T-helper 17 cell (primary cell): Measurements from ENCODE around the gene WDR88. TPM values are rescaled to one million over a fixed set of nuclear protein-coding genes. Genes with fewer than 3 reads are reported as not detected.
"Not testable (repeated sequence)": the region's sequence is repeated elsewhere in the genome, so short reads cannot be mapped to it uniquely, and the experiment has no call there.

Experiments used
- ATAC-seq: fragments of 150-1000 bp; cut with Tn5 transposase; 2 replicates; pipeline ENCODE4 v1.10.0; 2021; ENCODE audit warnings: mild to moderate bottlenecking, moderate library complexity
- DNase-seq, 3 donors: peaks; one replicate each; pipeline versions ENCODE4 v3.0.0 to v3.0.0-alpha.2; 2020 to 2021
- H3K9me3 ChIP-seq: one replicate; pipeline ENCODE4 v1.7.0; 2013; ENCODE audit warnings: low read length, mild to moderate bottlenecking; ENCODE audit not compliant: control insufficient read depth, poor library complexity, severe bottlenecking
- H3K27ac Mint-ChIP-seq: one replicate; pipeline ENCODE4 v1.8.0; 2022; ENCODE audit warnings: mild to moderate bottlenecking, moderate library complexity, mixed read lengths
- H3K27me3 Mint-ChIP-seq: one replicate; pipeline ENCODE4 v1.8.0; 2022; ENCODE audit warnings: mixed read lengths
- H3K36me3 Mint-ChIP-seq: one replicate; pipeline ENCODE4 v1.8.0; 2022; ENCODE audit warnings: low read depth, mixed read lengths
- H3K4me1 Mint-ChIP-seq: one replicate; pipeline ENCODE4 v1.8.0; 2022; ENCODE audit warnings: mild to moderate bottlenecking, mixed read lengths
- H3K4me3 Mint-ChIP-seq: one replicate; pipeline ENCODE4 v1.8.0; 2022; ENCODE audit warnings: mild to moderate bottlenecking, moderate library complexity, mixed read lengths
- total RNA-seq, 4 donors: library from RNA in 2 of 4; stranded (reverse) in 2 of 4; gene quantifications; one replicate each; pipeline ENCODE4 v1.2.3 and lab custom pipeline; 2022 to 2026

The WDR88 gene
- total RNA-seq, 2 donors from 2014 or later = not detected

DNA sequence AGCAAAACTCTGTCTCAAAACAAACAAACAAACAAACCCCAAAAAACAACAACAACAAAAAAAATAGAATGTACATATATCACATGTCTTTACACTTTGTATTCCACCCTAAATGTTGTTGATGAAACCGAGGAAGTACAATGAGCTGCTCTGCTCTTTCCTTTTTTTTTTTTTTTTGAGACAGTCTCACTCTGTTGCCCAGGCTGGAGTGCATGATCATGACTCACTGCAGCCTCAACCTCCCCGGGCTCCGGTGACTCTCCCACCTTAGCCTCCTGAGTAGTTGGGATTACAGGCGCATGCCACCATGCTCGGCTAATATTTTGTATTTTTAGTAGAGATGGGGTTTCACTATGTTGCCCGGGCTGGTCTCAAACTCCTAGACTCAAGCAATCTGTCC, 31.6 kb downstream of the WDR88 start:
- Mint-ChIP-seq H3K27me3 (no peaks in the 10 kb centered on the region), H3K4me1 (peaks cover 18% of the 10 kb centered on the region), H3K36me3 (no peaks in the 10 kb centered on the region), H3K4me3 (no peak overlapping the region), H3K27ac (no peak overlapping the region)
- DNase-seq (no peak), ATAC-seq (no peak)
- H3K9me3 ChIP-seq = no peaks in the 10 kb centered on the region

GRCh38 chr19:33166037-33166436, 34.1 kb downstream of the WDR88 start:
- not testable (repeated sequence) for DNase-seq, H3K27ac Mint-ChIP-seq, H3K36me3 Mint-ChIP-seq, H3K4me1 Mint-ChIP-seq, H3K4me3 Mint-ChIP-seq, ATAC-seq, H3K9me3 ChIP-seq, H3K27me3 Mint-ChIP-seq

- Mint-ChIP-seq H3K27ac (no peak overlapping the region), H3K4me1 (peaks cover 1% of the 10 kb centered on the region), H3K36me3 (no peaks in the 10 kb centered on the region), H3K4me3 (no peak overlapping the region), H3K27me3 (no peaks in the 10 kb centered on the region)
- ATAC-seq = no peak
- no peaks in the 10 kb centered on the region for H3K9me3 ChIP-seq
- no peak for DNase-seq
Observed at GRCh38 chr19:33167438-33167837, 35.5 kb downstream of the WDR88 start.

GRCh38 chr19:33168528-33168927, 36.6 kb downstream of the WDR88 start:
- peaks cover 4% of the 10 kb centered on the region for H3K4me1 Mint-ChIP-seq
- H3K4me3 Mint-ChIP-seq = no peak overlapping the region
- DNase-seq (no peak), ATAC-seq (no peak)
- H3K9me3 ChIP-seq = no peaks in the 10 kb centered on the region
- H3K27me3 Mint-ChIP-seq = no peaks in the 10 kb centered on the region
- H3K27ac Mint-ChIP-seq = no peak overlapping the region
- H3K36me3 Mint-ChIP-seq = no peaks in the 10 kb centered on the region

- ATAC-seq = no peak
- no peaks in the 10 kb centered on the region for H3K27me3 Mint-ChIP-seq
- no peak overlapping the region for H3K4me3 Mint-ChIP-seq
- H3K9me3 ChIP-seq = no peaks in the 10 kb centered on the region
- H3K36me3 Mint-ChIP-seq = no peaks in the 10 kb centered on the region
- H3K4me1 Mint-ChIP-seq = peaks cover 15% of the 10 kb centered on the region
- no peak for DNase-seq
- H3K27ac Mint-ChIP-seq = no peak overlapping the region
Observed at GRCh38 chr19:33171222-33171795, 39.4 kb downstream of the WDR88 start.

DNA sequence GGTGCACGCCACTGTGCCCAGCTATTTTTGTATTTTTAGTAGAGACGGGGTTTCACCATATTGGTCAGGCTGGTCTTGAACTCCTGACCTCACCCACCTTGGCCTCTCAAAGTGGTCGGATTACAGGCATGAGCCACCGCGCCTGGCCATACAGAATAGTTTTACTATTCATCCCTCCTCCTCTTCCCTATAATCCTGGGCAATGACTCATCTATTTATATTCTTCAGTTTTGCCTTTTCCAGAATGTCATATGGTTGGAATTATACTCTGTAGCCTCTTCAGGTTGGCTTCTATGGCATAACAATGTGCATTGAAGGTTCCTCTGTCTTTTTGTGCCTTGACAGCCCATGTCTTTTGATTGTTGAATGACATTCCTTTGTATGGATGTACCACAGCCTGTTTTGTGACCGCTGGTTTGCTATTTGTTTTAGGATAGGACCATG, 40.0 kb downstream of the WDR88 start:
- no peak overlapping the region for H3K27ac Mint-ChIP-seq
- DNase-seq = no peak
- H3K9me3 ChIP-seq = no peaks in the 10 kb centered on the region
- no peak overlapping the region for H3K4me3 Mint-ChIP-seq
- no peak for ATAC-seq
- H3K36me3 Mint-ChIP-seq = no peaks in the 10 kb centered on the region
- peaks cover 18% of the 10 kb centered on the region for H3K4me1 Mint-ChIP-seq
- no peaks in the 10 kb centered on the region for H3K27me3 Mint-ChIP-seq

- ATAC-seq (no peak), DNase-seq (no peak)
- H3K4me1 Mint-ChIP-seq = peaks cover 27% of the 10 kb centered on the region
- no peaks in the 10 kb centered on the region for H3K36me3 Mint-ChIP-seq
- H3K27ac Mint-ChIP-seq = peak overlapping the region; percentile 92
- no peaks in the 10 kb centered on the region for H3K9me3 ChIP-seq
- no peak overlapping the region for H3K4me3 Mint-ChIP-seq
- no peaks in the 10 kb centered on the region for H3K27me3 Mint-ChIP-seq
Observed at GRCh38 chr19:33174186-33174585, 42.3 kb downstream of the WDR88 start.

GRCh38 chr19:33175156-33175782, 43.4 kb downstream of the WDR88 start:
- no peak for DNase-seq
- Mint-ChIP-seq H3K4me1 (peaks cover 27% of the 10 kb centered on the region), H3K27ac (peak overlapping the region; percentile 92), H3K27me3 (no peaks in the 10 kb centered on the region), H3K36me3 (no peaks in the 10 kb centered on the region), H3K4me3 (peak overlapping the region; percentile 87)
- ATAC-seq = no peak
- no peaks in the 10 kb centered on the region for H3K9me3 ChIP-seq

DNA sequence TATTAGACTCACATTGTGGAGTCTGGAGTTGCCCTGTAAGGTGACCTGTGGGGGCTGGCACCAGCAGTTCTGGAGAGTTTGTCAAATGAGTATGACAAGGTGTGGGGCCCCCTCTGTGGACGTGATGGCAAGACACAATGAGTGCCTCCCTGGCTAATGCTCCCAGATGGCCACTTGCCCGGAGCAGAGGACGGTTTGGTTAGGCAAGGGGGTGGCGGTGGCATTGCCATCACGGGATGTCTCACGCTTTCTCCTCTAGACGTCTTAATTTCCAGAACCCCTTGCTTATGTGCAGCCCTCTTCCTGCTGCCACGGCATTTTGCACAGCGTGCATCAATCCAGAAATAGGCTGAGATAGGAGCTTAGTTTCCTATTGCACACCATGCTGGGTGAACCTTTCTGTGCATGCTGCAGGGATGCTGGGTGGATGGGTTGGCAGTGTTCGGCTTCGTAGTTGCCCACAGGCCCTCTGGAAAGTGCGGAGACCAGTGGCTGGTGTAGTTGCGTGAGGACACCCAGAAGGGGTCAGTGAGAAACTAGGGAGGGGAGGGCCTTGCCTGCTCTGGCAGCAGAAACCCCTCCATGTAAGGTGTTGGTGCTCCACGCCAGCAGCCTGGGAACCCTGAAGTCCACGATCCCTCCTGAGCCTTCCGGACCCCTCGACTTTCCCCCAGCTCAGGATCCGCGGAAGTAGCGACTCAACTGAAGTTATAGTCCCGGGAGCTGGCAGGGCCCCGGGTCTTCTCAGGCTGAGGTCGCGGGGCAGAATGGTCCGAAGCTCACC, 44.2 kb downstream of the WDR88 start:
- H3K4me1 Mint-ChIP-seq = peaks cover 27% of the 10 kb centered on the region
- no peak for ATAC-seq

GRCh38 chr19:33176670-33177416, 44.9 kb downstream of the WDR88 start:
- peak; percentile 77 for ATAC-seq
- no peaks in the 10 kb centered on the region for H3K9me3 ChIP-seq
- H3K36me3 Mint-ChIP-seq = no peaks in the 10 kb centered on the region
- peaks cover 27% of the 10 kb centered on the region for H3K4me1 Mint-ChIP-seq
- peak overlapping the region; percentile 92 for H3K27ac Mint-ChIP-seq
- H3K27me3 Mint-ChIP-seq = no peaks in the 10 kb centered on the region
- DNase-seq = peak; percentile 82 to 93 (median 90)
- H3K4me3 Mint-ChIP-seq = peak overlapping the region; percentile 87

More for the DNA sequence above, 44.2 kb downstream of the WDR88 start:
- Mint-ChIP-seq H3K27me3 (no peaks in the 10 kb centered on the region), H3K27ac (peak overlapping the region; percentile 92), H3K4me3 (peak overlapping the region; percentile 87), H3K36me3 (no peaks in the 10 kb centered on the region)
- no peak for DNase-seq
- no peaks in the 10 kb centered on the region for H3K9me3 ChIP-seq

GRCh38 chr19:33177417-33177979, 45.6 kb downstream of the WDR88 start:
- peak; percentile 78 for ATAC-seq
- peak in 1 of 3 donors; percentile 72 for DNase-seq
- no peaks in the 10 kb centered on the region for H3K9me3 ChIP-seq
- Mint-ChIP-seq H3K27ac (peak overlapping the region; percentile 92), H3K4me1 (peaks cover 25% of the 10 kb centered on the region), H3K27me3 (no peaks in the 10 kb centered on the region), H3K36me3 (no peaks in the 10 kb centered on the region), H3K4me3 (peak overlapping the region; percentile 87)

GRCh38 chr19:33186431-33187182, 54.7 kb downstream of the WDR88 start:
- Mint-ChIP-seq H3K27ac (no peak overlapping the region), H3K4me3 (no peak overlapping the region), H3K4me1 (peaks cover 6% of the 10 kb centered on the region), H3K36me3 (no peaks in the 10 kb centered on the region), H3K27me3 (peaks cover 16% of the 10 kb centered on the region)
- DNase-seq = no peak
- no peak for ATAC-seq
- H3K9me3 ChIP-seq = no peaks in the 10 kb centered on the region
